IMR-90 (cell line): ENCODE results near the gene FMOD. TPM values are rescaled to one million over a fixed set of nuclear protein-coding genes. Genes with fewer than 3 reads are reported as not detected.

Experiments used
- ATAC-seq: fragments of 200-7000 bp; cut with Tn5 transposase; 2 replicates; pipeline ENCODE4 v1.9.1; 2020; ENCODE audit warnings: low read depth, mild to moderate bottlenecking, moderate library complexity
- BruUV-seq: library from RNA; stranded (reverse); fragments of 400-500 nt; replicated peaks from 2 replicates; lab custom pipeline; 2021; lab: Mats Ljungman, UMichigan
- CTCF ChIA-PET: fragments of 300-600 bp; formaldehyde crosslinking; extraction: SDS; loops from one replicate; lab custom pipeline; 2021; ENCODE audit warnings: antibody characterized with exemption; lab: Yijun Ruan, JAX
- POLR2A ChIA-PET: fragments of 300-600 bp; sonication (Branson Sonifier 250); formaldehyde crosslinking; loops from one replicate; lab custom pipeline; 2022; ENCODE audit warnings: antibody characterized with exemption; ENCODE audit not compliant: unreplicated experiment; lab: Charles Lee
- DNase-seq: peaks from one replicate; pipeline ENCODE4 v3.0.0; 2013
- H2AFZ ChIP-seq: replicated peaks from 2 replicates; pipeline ENCODE3; 2013; ENCODE audit warnings: low read length, mild to moderate bottlenecking; ENCODE audit not compliant: poor library complexity
- H2AK5ac ChIP-seq: 2 replicates; pipeline ENCODE4 v1.6.1; 2013; ENCODE audit warnings: low read depth, low read length, inconsistent platforms
- H2AK9ac ChIP-seq: replicated peaks from 2 replicates; pipeline ENCODE3; 2013; ENCODE audit warnings: mild to moderate bottlenecking, low read depth, low read length, moderate library complexity; ENCODE audit not compliant: poor library complexity
- H2BK120ac ChIP-seq: 2 replicates; pipeline ENCODE4 v1.6.1; 2013; ENCODE audit warnings: low read depth, low read length, inconsistent platforms
- H2BK15ac ChIP-seq: 3 replicates; pipeline ENCODE4 v1.6.1; 2013; ENCODE audit warnings: low read depth, low read length, inconsistent platforms
- H2BK20ac ChIP-seq: 2 replicates; pipeline ENCODE4 v1.6.1; 2013; ENCODE audit warnings: low read depth, mild to moderate bottlenecking, inconsistent platforms, low read length, moderate library complexity
- H2BK5ac ChIP-seq: 2 replicates; pipeline ENCODE4 v1.6.1; 2013; ENCODE audit warnings: mild to moderate bottlenecking, low read depth, low read length, inconsistent platforms; ENCODE audit not compliant: poor library complexity, severe bottlenecking
- H3K14ac ChIP-seq: replicated peaks from 2 replicates; pipeline ENCODE4 v1.6.1; 2013; ENCODE audit warnings: low read depth, low read length, inconsistent platforms
- H3K18ac ChIP-seq: 2 replicates; pipeline ENCODE4 v1.6.1; 2013; ENCODE audit warnings: low read depth, low read length, control low read depth
- H3K23ac ChIP-seq: 2 replicates; pipeline ENCODE4 v1.6.1; 2013; ENCODE audit warnings: low read depth, low read length, inconsistent platforms
- H3K27ac ChIP-seq: 2 replicates; pipeline ENCODE4 v1.5.1; 2013; ENCODE audit warnings: mild to moderate bottlenecking, control low read depth, low read length; ENCODE audit not compliant: insufficient read depth
- H3K27me3 ChIP-seq: 2 replicates; pipeline ENCODE4 v1.6.1; 2013; ENCODE audit warnings: low read length; ENCODE audit not compliant: control insufficient read depth, insufficient read depth
- H3K36me3 ChIP-seq: 2 replicates; pipeline ENCODE4 v1.6.1; 2013; ENCODE audit warnings: low read length, mixed read lengths; ENCODE audit not compliant: control insufficient read depth, insufficient read depth
- H3K4ac ChIP-seq: 2 replicates; pipeline ENCODE4 v1.6.1; 2013; ENCODE audit warnings: low read depth, low read length, inconsistent platforms
- H3K4me1 ChIP-seq: 2 replicates; pipeline ENCODE4 v1.6.1; 2013; ENCODE audit warnings: low read length, mixed read lengths; ENCODE audit not compliant: control insufficient read depth, insufficient read depth
- H3K4me2 ChIP-seq: 2 replicates; pipeline ENCODE4 v1.6.1; 2013; ENCODE audit warnings: low read depth, mild to moderate bottlenecking, control low read depth, low read length, moderate library complexity
- H3K4me3 ChIP-seq: 2 replicates; pipeline ENCODE4 v1.5.1; 2013; ENCODE audit warnings: low read depth, mild to moderate bottlenecking, control low read depth, low read length, moderate library complexity; ENCODE audit not compliant: insufficient read depth
- H3K56ac ChIP-seq: 2 replicates; pipeline ENCODE4 v1.6.1; 2013; ENCODE audit warnings: low read length, inconsistent platforms; ENCODE audit not compliant: insufficient read depth; ENCODE audit errors: extremely low read depth
- H3K79me1 ChIP-seq, 2 experiments: 2 replicates each; pipeline ENCODE4 v1.6.1; 2013; ENCODE audit warnings: low read length in 2 of 2, inconsistent platforms in 1 of 2, low read depth in 1 of 2
- H3K9ac ChIP-seq: 2 replicates; pipeline ENCODE4 v1.6.1; 2013; ENCODE audit warnings: low read depth, low read length, control low read depth
- H3K9me1 ChIP-seq: 2 replicates; pipeline ENCODE4 v1.6.1; 2013; ENCODE audit warnings: low read length, inconsistent platforms; ENCODE audit not compliant: insufficient read depth
- H3K9me3 ChIP-seq: 2 replicates; pipeline ENCODE4 v1.6.1; 2013; ENCODE audit warnings: low read length; ENCODE audit not compliant: control insufficient read depth, insufficient read depth
- H4K20me1 ChIP-seq: 2 replicates; pipeline ENCODE4 v1.6.1; 2013; ENCODE audit warnings: low read length, inconsistent platforms; ENCODE audit not compliant: insufficient read depth
- H4K5ac ChIP-seq: 2 replicates; pipeline ENCODE4 v1.6.1; 2013; ENCODE audit warnings: mild to moderate bottlenecking, low read depth, low read length, control low read depth
- H4K8ac ChIP-seq, 2 experiments: 2 replicates each; pipeline ENCODE4 v1.6.1; 2013; ENCODE audit warnings: low read depth in 2 of 2, low read length in 2 of 2, control low read depth in 1 of 2, inconsistent platforms in 1 of 2
- H4K91ac ChIP-seq: 2 replicates; pipeline ENCODE4 v1.6.1; 2013; ENCODE audit warnings: low read depth, low read length, inconsistent platforms; ENCODE audit not compliant: insufficient read depth
- BHLHE40 ChIP-seq: fragments of 150-350 bp; IDR thresholded peaks from 2 replicates; pipeline ENCODE4 v1.6.1; 2016; ENCODE audit warnings: mild to moderate bottlenecking, low read depth, low read length
- CEBPB ChIP-seq: IDR thresholded peaks from 2 replicates; pipeline ENCODE4 v1.6.1; 2012; ENCODE audit warnings: low read depth, low read length, improper control_type of control experiment
- CHD1 ChIP-seq: IDR thresholded peaks from 2 replicates; pipeline ENCODE4 v1.6.1; 2012; ENCODE audit warnings: low read depth, low read length, improper control_type of control experiment
- FOS ChIP-seq: fragments of 150-350 bp; IDR thresholded peaks from 2 replicates; pipeline ENCODE4 v1.6.1; 2016; ENCODE audit warnings: low read depth, low read length
- MAFK ChIP-seq: IDR thresholded peaks from 2 replicates; pipeline ENCODE4 v1.6.1; 2012; ENCODE audit warnings: low read depth, low read length, improper control_type of control experiment
- MAZ ChIP-seq: IDR thresholded peaks from 2 replicates; pipeline ENCODE4 v1.6.1; 2012; ENCODE audit warnings: low read depth, mild to moderate bottlenecking, low read length, improper control_type of control experiment, moderate library complexity, borderline replicate concordance
- MXI1 ChIP-seq: IDR thresholded peaks from 2 replicates; pipeline ENCODE4 v1.6.1; 2012; ENCODE audit warnings: low read depth, mild to moderate bottlenecking, low read length, moderate library complexity, borderline replicate concordance
- NFE2L2 ChIP-seq: fragments of 150-350 bp; IDR thresholded peaks from 2 replicates; pipeline ENCODE4 v1.6.1; 2016; ENCODE audit warnings: low read depth, mild to moderate bottlenecking, low read length
- POLR2A ChIP-seq: IDR thresholded peaks from 2 replicates; pipeline ENCODE4 v1.6.1; 2012; ENCODE audit warnings: mild to moderate bottlenecking, low read depth, low read length
- RAD21 ChIP-seq: IDR thresholded peaks from 2 replicates; pipeline ENCODE4 v1.6.1; 2012; ENCODE audit warnings: low read length, improper control_type of control experiment
- RCOR1 ChIP-seq: IDR thresholded peaks from 2 replicates; pipeline ENCODE4 v1.6.1; 2012; ENCODE audit warnings: mild to moderate bottlenecking, low read length, improper control_type of control experiment; ENCODE audit not compliant: insufficient replicate concordance
- RFX5 ChIP-seq: IDR thresholded peaks from 2 replicates; pipeline ENCODE4 v1.8.0; 2012; ENCODE audit warnings: low read depth, mild to moderate bottlenecking, low read length, moderate library complexity
- SMC3 ChIP-seq: fragments of 150-350 bp; IDR thresholded peaks from 2 replicates; pipeline ENCODE4 v1.6.1; 2016; ENCODE audit warnings: low read depth, mild to moderate bottlenecking, antibody characterized with exemption, low read length, moderate library complexity
- WGBS, 2 experiments: methylation state at CpG; one replicate each; pipeline versions ENCODE4 v1.1.5 to v1.1.7; 2013; ENCODE audit warnings: missing lambda C conversion rate in 2 of 2; ENCODE audit not compliant: insufficient read length in 1 of 2; ENCODE audit errors: extremely low coverage in 2 of 2; 5-methylcytosine and 5-hydroxymethylcytosine counted together
- dilution Hi-C: fragments of 300-500 bp; cut with HindIII; formaldehyde crosslinking; loops from one replicate; pipeline ENCODE4 v1.14.3; 2018; ENCODE audit warnings: low sequenced_read_pairs; ENCODE audit not compliant: unreplicated experiment
- in situ Hi-C: fragments of 300-500 bp; cut with MboI; formaldehyde crosslinking; loops from 3 replicates; pipeline ENCODE4 v1.14.3; 2019; ENCODE audit warnings: low sequenced_read_pairs, inconsistent platforms, mixed read lengths
- intact Hi-C: fragments of 100-400 bp; cut with micrococcal nuclease; formaldehyde crosslinking; loops from 2 replicates; pipeline ENCODE4 v1.10.0; 2022
- polyA plus RNA-seq, 3 experiments: library from polyadenylated mRNA; depleted of rRNA; stranded (reverse); fragments of >200 nt; gene quantifications; 2 replicates each; pipeline ENCODE4 v1.2.3, GENCODE V29; 2012; ENCODE audit warnings: low replicate concordance in 1 of 3
- total RNA-seq: library from RNA; depleted of rRNA; stranded (reverse); fragments of >200 nt; gene quantifications from 2 replicates; pipeline ENCODE4 v1.2.3, GENCODE V29; 2012
- TF ChIP-seq, protein P1 (sequence below): fragments of 150-350 bp; IDR thresholded peaks from 2 replicates; pipeline ENCODE4 v1.6.1; 2016; ENCODE audit warnings: low read depth, mild to moderate bottlenecking, low read length, moderate library complexity, borderline replicate concordance
- TF ChIP-seq, protein P2 (sequence below): conservative IDR thresholded peaks from 2 replicates; pipeline ENCODE4 v1.5.1; 2012; ENCODE audit warnings: mild to moderate bottlenecking, low read depth, low read length, improper control_type of control experiment

Gene FMOD
- total and polyA plus RNA-seq, 2 of the 4 experiments (the other 2 are of a cell fraction) = 0.18 to 2.7 TPM

DNA sequence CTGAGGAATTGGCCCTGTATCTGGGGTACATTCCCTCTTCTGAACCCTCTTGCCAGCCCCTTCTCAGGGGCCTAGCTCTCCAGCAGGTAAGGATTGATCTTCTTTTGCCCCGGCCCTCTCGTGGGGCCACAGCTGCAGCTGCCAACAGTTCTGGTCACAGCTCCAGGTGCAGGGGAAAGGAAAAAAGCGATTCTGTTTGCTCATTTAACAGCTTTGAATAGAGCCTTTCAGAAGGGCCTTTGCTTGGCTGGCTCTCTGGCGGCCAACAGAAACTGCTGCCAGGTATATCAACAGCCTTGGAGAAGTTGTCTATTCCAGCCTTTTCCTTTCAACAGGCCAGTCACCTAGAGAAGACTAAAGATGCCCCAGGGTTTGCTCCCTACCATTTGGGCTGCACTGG, 16.1 kb upstream of the FMOD start:
- Histone ChIP-seq H3K36me3 (no peaks in the 10 kb centered on the region), H2BK120ac (peak overlapping the region; percentile 72; the same call in 1 of the 2 replicates), H4K91ac (no peak overlapping the region), H3K27ac (no peak overlapping the region), H2AK5ac (peak overlapping the region; percentile 76), H2AK9ac (no peak overlapping the region), H2BK5ac (no peak overlapping the region), H3K4me1 (peaks cover 21% of the 10 kb centered on the region), H3K23ac (0 out of 2 replicates have a peak overlapping the region, but pooled peaks have one; percentile 20), H2BK20ac (peak overlapping the region; percentile 64; the same call in 1 of the 2 replicates), H3K27me3 (peaks cover 6% of the 10 kb centered on the region), H4K20me1 (no peaks in the 10 kb centered on the region), H3K14ac (no peak overlapping the region), H3K4me3 (no peak overlapping the region), H2AFZ (no peak overlapping the region), H3K9ac (no peak overlapping the region), H3K79me1 (no peaks in the 10 kb centered on the region), H3K9me1 (peaks cover 10% of the 10 kb centered on the region), H3K4me2 (no peak overlapping the region), H2BK15ac (peak overlapping the region; percentile 42; the same call in 1 of the 3 replicates), H3K9me3 (no peaks in the 10 kb centered on the region), H4K8ac (peak overlapping the region in 1 of 2 experiments; percentile 41; a peak in 1 of 4 replicates), H3K18ac (peak overlapping the region; percentile 5; the same call in 1 of the 2 replicates), H3K56ac (no peak overlapping the region), H4K5ac (no peak overlapping the region), H3K4ac (peak overlapping the region; percentile 20; the same call in 1 of the 2 replicates)
- no peak for TF ChIP-seq FOS
- TF ChIP-seq, protein P1, sequence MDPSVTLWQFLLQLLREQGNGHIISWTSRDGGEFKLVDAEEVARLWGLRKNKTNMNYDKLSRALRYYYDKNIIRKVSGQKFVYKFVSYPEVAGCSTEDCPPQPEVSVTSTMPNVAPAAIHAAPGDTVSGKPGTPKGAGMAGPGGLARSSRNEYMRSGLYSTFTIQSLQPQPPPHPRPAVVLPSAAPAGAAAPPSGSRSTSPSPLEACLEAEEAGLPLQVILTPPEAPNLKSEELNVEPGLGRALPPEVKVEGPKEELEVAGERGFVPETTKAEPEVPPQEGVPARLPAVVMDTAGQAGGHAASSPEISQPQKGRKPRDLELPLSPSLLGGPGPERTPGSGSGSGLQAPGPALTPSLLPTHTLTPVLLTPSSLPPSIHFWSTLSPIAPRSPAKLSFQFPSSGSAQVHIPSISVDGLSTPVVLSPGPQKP = no peak
- no peak for TF ChIP-seq POLR2A
- no peak for TF ChIP-seq MXI1
- no peak for TF ChIP-seq RFX5
- TF ChIP-seq RCOR1 = no peak
- TF ChIP-seq SMC3 = no peak
- TF ChIP-seq MAFK = no peak
- no peak for TF ChIP-seq CEBPB
- TF ChIP-seq, protein P2, sequence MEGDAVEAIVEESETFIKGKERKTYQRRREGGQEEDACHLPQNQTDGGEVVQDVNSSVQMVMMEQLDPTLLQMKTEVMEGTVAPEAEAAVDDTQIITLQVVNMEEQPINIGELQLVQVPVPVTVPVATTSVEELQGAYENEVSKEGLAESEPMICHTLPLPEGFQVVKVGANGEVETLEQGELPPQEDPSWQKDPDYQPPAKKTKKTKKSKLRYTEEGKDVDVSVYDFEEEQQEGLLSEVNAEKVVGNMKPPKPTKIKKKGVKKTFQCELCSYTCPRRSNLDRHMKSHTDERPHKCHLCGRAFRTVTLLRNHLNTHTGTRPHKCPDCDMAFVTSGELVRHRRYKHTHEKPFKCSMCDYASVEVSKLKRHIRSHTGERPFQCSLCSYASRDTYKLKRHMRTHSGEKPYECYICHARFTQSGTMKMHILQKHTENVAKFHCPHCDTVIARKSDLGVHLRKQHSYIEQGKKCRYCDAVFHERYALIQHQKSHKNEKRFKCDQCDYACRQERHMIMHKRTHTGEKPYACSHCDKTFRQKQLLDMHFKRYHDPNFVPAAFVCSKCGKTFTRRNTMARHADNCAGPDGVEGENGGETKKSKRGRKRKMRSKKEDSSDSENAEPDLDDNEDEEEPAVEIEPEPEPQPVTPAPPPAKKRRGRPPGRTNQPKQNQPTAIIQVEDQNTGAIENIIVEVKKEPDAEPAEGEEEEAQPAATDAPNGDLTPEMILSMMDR = no peak
- TF ChIP-seq NFE2L2 = no peak
- TF ChIP-seq MAZ = no peak
- TF ChIP-seq RAD21 = no peak
- no peak for TF ChIP-seq BHLHE40
- no peak for TF ChIP-seq CHD1
- dilution Hi-C loops (no loop called here), in situ Hi-C loops (no loop called here), intact Hi-C loops (no loop called here)
- no TSS peak for BruUV-seq
- CTCF ChIA-PET = no interaction called here
- POLR2A ChIA-PET = no interaction called here
- WGBS, 2 experiments = 77% methylated on average over 3 of the region's 4 CpGs; no CpG with 5 or more reads in 1 of the 2 experiments
- no peak for ATAC-seq
- no peak for DNase-seq
